Fibroblast of skin of left quadriceps (primary cell): ENCODE results near the gene LRRC28.

Experiments used
- DNase-seq, 2 experiments: peaks; one replicate each; pipeline ENCODE4 v3.0.0-alpha.2; 2013; ENCODE audit warnings: low read depth in 2 of 2

LRRC28 gene

DNA sequence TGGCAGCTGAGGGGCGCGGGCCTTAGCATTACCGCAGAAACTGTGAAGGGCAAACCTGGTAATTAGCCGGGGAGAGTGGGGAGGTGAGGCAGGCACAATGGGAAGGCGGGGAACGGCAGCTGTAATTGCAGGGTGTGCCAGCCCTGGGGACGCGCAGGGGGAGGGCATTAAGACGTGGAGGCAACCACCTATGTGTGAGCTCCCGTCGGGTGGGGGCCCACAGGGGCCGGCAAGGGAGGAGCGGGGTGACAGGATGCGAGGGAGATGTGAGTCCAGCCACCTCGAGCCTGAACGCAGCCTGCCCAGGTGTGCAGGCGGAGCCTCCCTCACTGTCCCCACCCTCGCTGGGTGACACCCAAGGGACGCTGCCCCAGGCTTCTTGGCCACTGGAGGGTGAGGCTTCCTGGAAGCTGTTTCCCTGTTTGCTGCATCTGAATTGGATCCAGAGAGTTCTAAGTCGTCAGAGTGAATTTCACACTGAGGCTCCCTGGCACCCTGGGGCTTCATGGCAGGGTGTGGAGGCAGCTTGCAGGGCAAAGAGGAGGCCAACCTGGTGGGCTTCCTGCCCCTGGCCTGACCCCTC is 183.9 kb downstream of the LRRC28 start:
- no peak for DNase-seq

DNA sequence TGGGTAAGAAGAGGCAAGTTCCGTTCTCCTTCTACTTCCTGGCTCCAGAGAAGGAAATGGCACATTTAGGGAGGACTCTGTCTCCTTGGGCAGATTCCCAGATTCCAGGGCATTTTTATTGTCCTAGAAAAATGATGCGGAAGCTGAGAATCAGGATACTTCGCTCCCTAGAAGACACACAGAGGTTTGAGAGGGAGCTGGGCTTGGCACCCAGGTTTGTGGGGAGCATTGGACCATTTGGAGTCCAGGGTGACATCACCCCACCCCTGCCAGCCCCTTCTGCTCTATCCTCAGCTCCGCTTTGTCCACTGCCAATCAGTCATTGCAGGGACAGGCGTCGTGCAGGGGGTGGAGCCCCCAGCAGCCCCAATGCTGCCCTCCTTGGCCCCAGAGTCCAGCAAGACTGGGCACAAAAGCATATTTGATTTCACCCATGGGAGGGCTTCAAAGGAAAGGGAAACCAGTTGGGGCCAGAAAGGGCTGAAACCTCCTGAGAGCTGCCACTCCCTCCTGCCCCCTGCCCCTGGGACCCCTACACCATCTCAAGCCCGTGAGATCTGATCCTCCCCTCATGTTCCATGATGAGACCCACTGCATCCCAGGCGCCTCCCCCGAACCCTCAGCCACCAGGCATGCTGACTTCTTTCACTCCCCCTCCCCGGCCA is 184.7 kb downstream of the LRRC28 start:
- no peak for DNase-seq

DNA sequence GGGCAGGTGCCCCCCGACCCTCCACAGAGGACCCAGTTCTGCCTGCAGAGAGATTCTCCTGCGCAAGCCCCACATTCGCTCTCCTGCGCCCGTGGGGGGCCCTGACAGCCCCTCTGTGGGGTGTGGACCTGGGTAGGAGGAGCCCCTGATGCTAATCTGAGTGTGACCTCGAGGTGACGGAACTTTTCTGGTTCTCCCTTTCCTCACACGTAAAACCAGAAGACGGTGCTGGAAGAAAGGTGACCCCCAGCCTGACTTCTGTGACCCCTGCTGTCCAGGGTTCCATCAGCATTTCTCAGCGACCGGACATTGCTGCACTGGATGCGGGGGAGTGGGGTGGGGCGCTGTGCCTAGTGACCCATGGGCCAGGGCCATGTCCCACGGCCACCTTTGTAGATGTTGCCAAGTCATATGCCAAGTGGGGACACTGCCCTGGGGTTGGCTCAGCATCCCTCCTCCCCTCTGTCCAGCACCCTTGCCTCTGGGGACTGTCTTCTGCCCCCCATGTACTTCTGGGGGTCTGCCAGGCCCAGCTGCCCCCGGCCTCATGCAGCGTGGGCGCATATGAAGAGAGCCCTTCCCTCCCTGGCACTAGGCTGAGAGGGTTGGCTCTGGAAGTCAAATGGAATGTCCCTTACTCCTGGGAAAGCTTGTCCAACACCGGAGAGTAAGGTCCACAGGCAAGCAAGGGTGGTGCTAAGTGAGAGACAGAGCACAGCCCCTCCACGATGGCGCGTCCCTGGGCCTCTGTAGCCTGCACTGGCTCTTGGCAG is 185.4 kb downstream of the LRRC28 start:
- no peak for DNase-seq

DNA sequence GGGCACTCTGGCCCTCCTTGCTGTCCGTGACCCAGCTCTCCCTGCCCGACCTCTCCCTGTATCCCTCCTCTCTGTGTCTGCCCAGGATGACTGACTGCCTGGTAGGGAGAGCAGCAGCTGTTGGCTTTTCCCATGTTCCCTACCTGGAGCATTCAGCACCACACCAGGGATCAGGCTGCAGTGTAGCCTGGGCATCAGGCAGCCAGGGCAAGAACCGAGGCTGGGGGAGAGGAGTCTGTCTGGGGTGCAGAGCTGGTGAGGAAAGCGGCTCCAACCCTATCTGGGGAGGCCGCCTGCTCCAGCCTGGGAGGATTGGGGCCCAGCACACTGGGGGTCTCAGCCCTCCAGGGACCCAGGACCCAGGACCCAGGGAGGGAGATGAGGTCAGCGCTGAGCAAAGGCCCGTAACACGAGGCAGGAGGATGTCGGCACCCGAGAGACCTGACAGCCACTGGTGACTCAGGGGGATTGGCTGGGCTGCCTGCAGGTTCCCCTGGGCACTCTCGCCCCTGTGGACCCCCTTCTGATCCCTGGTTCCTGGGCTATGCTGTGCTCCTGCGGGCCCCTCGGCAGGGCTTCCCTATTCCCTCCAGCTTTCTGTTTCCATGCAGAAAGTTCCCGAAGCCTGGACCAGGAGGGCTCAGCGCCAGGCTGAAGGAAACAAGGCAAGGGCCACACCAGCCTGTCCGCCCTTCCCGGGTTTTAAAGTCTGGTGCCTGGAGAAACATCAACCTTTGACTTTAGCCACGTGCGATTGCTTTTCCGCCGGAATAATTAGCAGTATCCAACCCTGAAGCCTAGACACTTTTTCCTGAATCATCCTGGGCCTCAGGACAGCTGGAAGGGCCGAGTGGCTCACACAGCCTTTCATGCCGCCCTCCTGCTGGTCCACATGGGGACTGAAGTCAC is 186.3 kb downstream of the LRRC28 start:
- DNase-seq = no peak

DNA sequence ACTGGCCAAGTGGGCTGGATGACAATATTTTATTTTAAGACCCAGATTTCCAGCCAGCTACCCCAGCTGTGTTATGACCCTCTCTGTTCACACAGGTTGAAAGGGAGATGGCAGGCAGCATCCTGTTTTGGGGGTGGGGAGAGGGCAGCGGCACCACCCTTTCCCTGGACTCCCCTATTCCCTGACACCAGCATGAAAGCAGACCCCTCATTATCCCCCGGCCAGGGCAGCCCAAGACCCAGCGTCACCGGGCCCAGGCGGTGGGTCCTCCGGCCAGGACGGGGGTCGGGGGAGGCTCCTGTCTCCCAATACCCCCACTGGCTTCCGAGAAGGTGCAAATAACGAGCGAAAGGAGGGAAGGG is 186.9 kb downstream of the LRRC28 start:
- DNase-seq = no peak

DNA sequence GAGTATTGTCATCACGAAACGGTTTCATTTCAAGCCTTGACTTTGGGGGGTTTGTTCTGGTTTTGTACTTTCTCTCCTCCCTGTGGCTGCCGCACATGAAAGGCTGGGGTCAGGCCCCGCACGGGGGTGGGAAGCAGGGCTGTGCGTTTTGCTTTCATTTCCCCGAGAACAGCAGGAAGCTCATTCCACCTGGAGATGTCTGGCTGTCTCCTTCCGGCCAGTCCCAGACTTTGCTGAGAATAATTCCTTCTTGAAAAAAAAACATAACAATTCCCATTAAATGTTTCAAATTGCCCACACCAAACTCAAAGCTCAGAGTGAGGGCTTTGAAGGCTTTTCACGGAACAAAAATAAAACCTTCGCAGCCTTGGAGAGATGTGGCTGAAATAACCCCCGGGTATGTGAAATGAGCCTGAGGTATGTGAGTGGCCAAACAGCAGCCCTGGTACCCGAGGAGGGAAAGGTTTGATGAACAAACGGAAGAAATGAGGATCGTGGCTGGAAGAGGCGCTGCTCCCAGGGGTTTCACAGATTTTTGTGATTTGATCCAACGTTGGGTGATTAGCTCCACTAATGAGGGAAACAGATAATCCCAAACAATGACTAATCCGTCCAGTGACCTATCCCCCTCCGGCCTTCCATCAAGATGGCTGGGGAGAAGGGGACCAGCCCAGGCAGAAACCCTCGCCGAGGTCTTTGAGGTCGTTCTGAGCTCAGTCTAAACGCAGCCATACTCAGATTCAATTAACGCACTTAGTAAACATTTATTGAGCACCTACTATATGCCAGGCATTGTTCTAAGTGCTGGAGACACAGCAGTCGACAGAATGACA is 187.6 kb downstream of the LRRC28 start:
- no peak for DNase-seq

DNA sequence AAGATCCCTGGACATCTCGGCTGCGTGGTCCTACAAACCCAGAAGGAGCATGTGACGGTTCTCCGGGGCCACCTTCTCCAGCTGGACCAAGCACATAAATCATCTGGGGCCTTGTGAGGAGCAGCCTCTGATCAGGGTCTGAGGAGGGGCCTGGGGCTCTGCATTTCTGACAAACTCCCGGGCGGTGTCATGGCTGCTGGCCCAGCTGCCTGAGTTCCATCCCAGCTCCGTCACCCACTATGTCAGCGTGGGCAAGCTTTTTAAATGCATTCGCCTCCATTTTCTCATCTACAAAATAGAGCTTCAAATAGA is 188.2 kb downstream of the LRRC28 start:
- no peak for DNase-seq

DNA sequence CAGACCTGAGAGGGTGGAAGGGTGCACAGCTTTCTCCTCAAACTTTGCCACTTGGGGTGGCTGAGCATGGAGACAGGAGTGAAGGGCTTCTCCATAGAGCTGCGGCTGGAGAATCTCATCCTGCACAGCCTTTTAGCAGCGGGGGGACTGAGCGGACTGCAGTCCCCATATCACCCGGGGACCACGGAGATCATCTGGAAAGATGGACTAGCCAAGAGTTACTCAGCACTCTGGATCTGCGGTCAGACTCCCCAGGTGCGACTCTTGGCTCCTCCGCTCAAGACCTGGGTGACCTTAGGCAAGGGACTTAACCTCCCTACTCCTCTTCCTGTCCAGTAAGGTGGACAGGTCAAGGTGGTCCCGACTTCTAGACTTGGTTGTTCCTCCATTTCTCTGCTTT is 188.7 kb downstream of the LRRC28 start:
- no peak for DNase-seq
